Activated naive CD4-positive, alpha-beta T cell treated with anti-CD3 and anti-CD28 coated beads, Interleukin-2, amount 50 U/mL, for 24 hours (primary cell): Measurements from ENCODE around the gene COL28A1.

Experiments
- H3K27ac Mint-ChIP-seq: one replicate; pipeline ENCODE4 v1.8.0; 2021; ENCODE audit warnings: mild to moderate bottlenecking, mixed read lengths
- H3K27me3 Mint-ChIP-seq: one replicate; pipeline ENCODE4 v1.8.0; 2021; ENCODE audit warnings: mixed read lengths
- H3K36me3 Mint-ChIP-seq: one replicate; pipeline ENCODE4 v1.8.0; 2021; ENCODE audit warnings: mixed read lengths
- H3K4me1 Mint-ChIP-seq: one replicate; pipeline ENCODE4 v1.8.0; 2021; ENCODE audit warnings: mixed read lengths
- H3K4me3 Mint-ChIP-seq: one replicate; pipeline ENCODE4 v1.8.0; 2021; ENCODE audit warnings: mild to moderate bottlenecking, mixed read lengths
- H3K9me3 Mint-ChIP-seq: one replicate; pipeline ENCODE4 v1.8.0; 2021; ENCODE audit warnings: mixed read lengths

COL28A1 gene

GRCh38 chr7:7516156-7516555, 19.5 kb downstream of the COL28A1 start:
- Mint-ChIP-seq H3K36me3 (no peaks in the 10 kb centered on the region), H3K27ac (no peak overlapping the region), H3K4me3 (no peak overlapping the region), H3K27me3 (no peaks in the 10 kb centered on the region), H3K9me3 (no peaks in the 10 kb centered on the region), H3K4me1 (no peaks in the 10 kb centered on the region)

- no peaks in the 10 kb centered on the region for H3K4me1 Mint-ChIP-seq
- no peak overlapping the region for H3K27ac Mint-ChIP-seq
- no peaks in the 10 kb centered on the region for H3K27me3 Mint-ChIP-seq
Measured at GRCh38 chr7:7512861-7513597, 22.6 kb downstream of the COL28A1 start.

GRCh38 chr7:7510794-7511193, 24.9 kb downstream of the COL28A1 start:
- Mint-ChIP-seq H3K36me3 (no peaks in the 10 kb centered on the region), H3K4me1 (no peaks in the 10 kb centered on the region), H3K9me3 (no peaks in the 10 kb centered on the region), H3K27ac (no peak overlapping the region), H3K27me3 (no peaks in the 10 kb centered on the region), H3K4me3 (no peak overlapping the region)

More at GRCh38 chr7:7512861-7513597, 22.6 kb downstream of the COL28A1 start:
- Mint-ChIP-seq H3K36me3 (no peaks in the 10 kb centered on the region), H3K4me3 (no peak overlapping the region), H3K9me3 (no peaks in the 10 kb centered on the region)

- Mint-ChIP-seq H3K27me3 (no peaks in the 10 kb centered on the region), H3K27ac (no peak overlapping the region), H3K4me3 (no peak overlapping the region), H3K9me3 (no peaks in the 10 kb centered on the region), H3K4me1 (no peaks in the 10 kb centered on the region), H3K36me3 (peaks cover 1% of the 10 kb centered on the region)
Measured at GRCh38 chr7:7505915-7506314, 29.8 kb downstream of the COL28A1 start.

DNA sequence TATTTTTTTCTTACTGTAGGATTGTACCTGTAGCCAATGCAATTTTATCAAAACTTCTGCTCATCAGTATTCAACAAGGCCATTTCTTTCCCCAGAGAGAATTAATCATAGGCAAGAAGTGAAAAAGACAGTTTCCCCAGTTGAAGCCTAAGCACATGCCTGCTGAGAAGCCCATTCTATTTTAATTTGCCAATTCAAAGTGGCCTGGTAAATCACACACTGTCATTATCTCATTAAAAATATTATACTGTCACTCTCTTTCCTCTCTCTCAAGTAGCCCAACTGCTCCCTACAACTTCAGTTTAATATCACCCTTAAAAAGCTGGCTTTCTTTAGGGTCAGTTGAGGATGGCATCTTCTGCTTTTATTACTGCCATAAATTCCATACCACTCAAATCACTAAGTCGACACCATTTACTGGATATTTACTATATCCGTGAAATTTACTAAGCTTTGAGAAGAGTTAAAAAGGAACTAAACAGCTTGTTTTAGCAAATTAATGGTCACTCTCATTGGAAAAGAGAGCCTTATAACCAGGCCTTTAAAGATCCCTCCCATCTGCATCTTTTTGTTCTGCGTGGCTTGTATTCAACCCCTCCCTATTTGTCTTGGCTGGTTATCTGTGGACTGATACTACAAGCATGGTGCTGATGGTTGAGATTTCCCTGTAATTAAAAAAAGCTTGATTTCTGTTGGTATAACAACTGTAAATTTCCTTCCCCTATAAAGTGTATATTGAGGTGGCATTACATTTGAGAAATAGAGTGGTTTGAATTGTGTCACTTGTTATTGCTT, 30.6 kb downstream of the COL28A1 start:
- no peaks in the 10 kb centered on the region for H3K27me3 Mint-ChIP-seq
- peaks cover 2% of the 10 kb centered on the region for H3K9me3 Mint-ChIP-seq
- H3K4me3 Mint-ChIP-seq = no peak overlapping the region
- H3K4me1 Mint-ChIP-seq = no peaks in the 10 kb centered on the region
- no peak overlapping the region for H3K27ac Mint-ChIP-seq
- peaks cover 1% of the 10 kb centered on the region for H3K36me3 Mint-ChIP-seq

- Mint-ChIP-seq H3K27me3 (no peaks in the 10 kb centered on the region), H3K9me3 (peaks cover 4% of the 10 kb centered on the region), H3K27ac (no peak overlapping the region), H3K4me3 (no peak overlapping the region), H3K4me1 (no peaks in the 10 kb centered on the region), H3K36me3 (peaks cover 1% of the 10 kb centered on the region)
Measured at GRCh38 chr7:7499892-7500291, 35.8 kb downstream of the COL28A1 start.

GRCh38 chr7:7498856-7499255, 36.8 kb downstream of the COL28A1 start:
- Mint-ChIP-seq H3K27ac (no peak overlapping the region), H3K27me3 (no peaks in the 10 kb centered on the region), H3K4me3 (no peak overlapping the region), H3K36me3 (peaks cover 1% of the 10 kb centered on the region), H3K4me1 (no peaks in the 10 kb centered on the region), H3K9me3 (peaks cover 4% of the 10 kb centered on the region)

GRCh38 chr7:7496311-7496710, 39.4 kb downstream of the COL28A1 start:
- Mint-ChIP-seq H3K4me1 (no peaks in the 10 kb centered on the region), H3K27ac (no peak overlapping the region), H3K36me3 (peaks cover 1% of the 10 kb centered on the region), H3K9me3 (peaks cover 4% of the 10 kb centered on the region), H3K4me3 (no peak overlapping the region), H3K27me3 (no peaks in the 10 kb centered on the region)

- Mint-ChIP-seq H3K27ac (no peak overlapping the region), H3K4me1 (no peaks in the 10 kb centered on the region), H3K4me3 (no peak overlapping the region), H3K27me3 (no peaks in the 10 kb centered on the region), H3K36me3 (no peaks in the 10 kb centered on the region), H3K9me3 (peaks cover 3% of the 10 kb centered on the region)
Measured at GRCh38 chr7:7495171-7495570, 40.5 kb downstream of the COL28A1 start.

DNA sequence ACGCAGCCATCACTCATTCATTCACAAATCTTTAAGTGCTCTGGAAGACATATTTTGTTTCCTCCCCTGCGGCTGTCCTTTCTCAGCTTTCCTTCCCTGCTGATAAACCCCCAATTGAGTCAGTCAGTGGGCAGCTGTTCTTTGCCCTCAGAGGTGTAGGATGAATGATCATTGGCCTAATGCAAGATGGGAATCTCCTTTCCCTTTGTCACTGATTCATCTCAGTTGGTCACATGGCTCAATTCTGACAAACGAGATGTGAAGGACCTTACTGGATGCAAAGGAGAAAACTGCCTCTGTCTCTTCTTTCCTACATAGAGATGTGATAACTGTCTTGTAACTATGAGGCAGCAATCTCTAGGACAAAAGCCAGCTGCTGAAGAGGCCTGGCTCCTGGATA, 44.6 kb downstream of the COL28A1 start:
- no peaks in the 10 kb centered on the region for H3K4me1 Mint-ChIP-seq
- H3K4me3 Mint-ChIP-seq = no peak overlapping the region
- H3K36me3 Mint-ChIP-seq = no peaks in the 10 kb centered on the region
- peaks cover 5% of the 10 kb centered on the region for H3K9me3 Mint-ChIP-seq
- no peak overlapping the region for H3K27ac Mint-ChIP-seq
- no peaks in the 10 kb centered on the region for H3K27me3 Mint-ChIP-seq

GRCh38 chr7:7490003-7490402, 45.7 kb downstream of the COL28A1 start:
- H3K36me3 Mint-ChIP-seq = no peaks in the 10 kb centered on the region
- no peaks in the 10 kb centered on the region for H3K4me1 Mint-ChIP-seq
- no peak overlapping the region for H3K4me3 Mint-ChIP-seq
- H3K27me3 Mint-ChIP-seq = no peaks in the 10 kb centered on the region
- peaks cover 5% of the 10 kb centered on the region for H3K9me3 Mint-ChIP-seq
- H3K27ac Mint-ChIP-seq = no peak overlapping the region

GRCh38 chr7:7489546-7489945, 46.1 kb downstream of the COL28A1 start:
- Mint-ChIP-seq H3K4me3 (no peak overlapping the region), H3K4me1 (no peaks in the 10 kb centered on the region), H3K36me3 (no peaks in the 10 kb centered on the region), H3K27ac (no peak overlapping the region), H3K27me3 (no peaks in the 10 kb centered on the region), H3K9me3 (peaks cover 6% of the 10 kb centered on the region)

DNA sequence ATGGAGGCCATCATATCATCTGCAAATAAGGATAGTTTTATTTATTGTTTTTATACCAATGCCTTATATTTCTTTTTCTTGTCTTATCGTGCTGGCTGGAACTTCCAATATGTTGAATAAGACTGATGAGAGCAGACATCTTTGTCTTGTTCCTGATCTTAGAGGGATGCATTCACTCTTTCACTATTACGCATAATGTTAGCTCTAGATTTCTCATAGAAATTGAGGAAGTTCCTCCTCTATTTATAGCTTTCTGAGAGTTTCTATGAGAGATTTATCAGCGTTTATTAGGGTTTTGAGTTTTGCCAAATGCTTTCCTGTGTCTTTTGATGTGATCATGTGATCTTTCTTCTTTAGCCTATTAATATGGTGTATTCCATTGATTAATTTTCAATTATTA, 49.3 kb downstream of the COL28A1 start:
- no peaks in the 10 kb centered on the region for H3K36me3 Mint-ChIP-seq
- no peak overlapping the region for H3K4me3 Mint-ChIP-seq
- H3K27me3 Mint-ChIP-seq = no peaks in the 10 kb centered on the region
- no peaks in the 10 kb centered on the region for H3K4me1 Mint-ChIP-seq
- H3K9me3 Mint-ChIP-seq = peaks cover 14% of the 10 kb centered on the region
- H3K27ac Mint-ChIP-seq = no peak overlapping the region

- Mint-ChIP-seq H3K27ac (no peak overlapping the region), H3K27me3 (no peaks in the 10 kb centered on the region), H3K36me3 (no peaks in the 10 kb centered on the region), H3K4me3 (no peak overlapping the region), H3K9me3 (peaks cover 14% of the 10 kb centered on the region), H3K4me1 (no peaks in the 10 kb centered on the region)
Measured at GRCh38 chr7:7484072-7484471, 51.6 kb downstream of the COL28A1 start.

DNA sequence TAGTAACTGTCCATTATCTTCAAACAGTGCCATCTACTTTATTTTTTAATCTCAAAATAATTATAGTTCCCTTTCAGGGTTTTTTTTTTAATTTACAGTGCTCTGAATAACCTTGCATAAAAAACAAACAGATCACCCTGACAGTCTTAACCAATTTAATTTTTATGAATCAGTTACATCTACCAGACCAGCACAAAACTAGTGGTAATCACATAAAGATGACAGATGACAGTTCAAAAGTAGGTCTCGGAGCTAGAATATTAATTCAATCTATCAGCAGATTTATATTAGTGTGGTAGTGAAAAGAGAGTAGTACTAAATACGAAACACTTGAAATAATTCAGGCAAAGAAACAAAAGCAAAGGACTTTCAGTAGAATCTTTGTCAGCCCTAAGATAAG, 53.9 kb downstream of the COL28A1 start:
- H3K4me1 Mint-ChIP-seq = no peaks in the 10 kb centered on the region
- no peak overlapping the region for H3K27ac Mint-ChIP-seq
- no peaks in the 10 kb centered on the region for H3K27me3 Mint-ChIP-seq
- no peaks in the 10 kb centered on the region for H3K36me3 Mint-ChIP-seq
- H3K9me3 Mint-ChIP-seq = peaks cover 9% of the 10 kb centered on the region
- no peak overlapping the region for H3K4me3 Mint-ChIP-seq

GRCh38 chr7:7479275-7479805, 56.3 kb downstream of the COL28A1 start:
- peaks cover 6% of the 10 kb centered on the region for H3K9me3 Mint-ChIP-seq
- no peaks in the 10 kb centered on the region for H3K27me3 Mint-ChIP-seq
- H3K27ac Mint-ChIP-seq = no peak overlapping the region
- no peaks in the 10 kb centered on the region for H3K4me1 Mint-ChIP-seq
- no peak overlapping the region for H3K4me3 Mint-ChIP-seq
- no peaks in the 10 kb centered on the region for H3K36me3 Mint-ChIP-seq
